Measurements from ENCODE around the gene FAM221A.

Gene FAM221A

GRCh38 chr7:23696916-23697441, 17.0 kb downstream of the FAM221A start:
- in situ Hi-C loops (cut with MboI; ENCODE audit: low pct_unique_long_range_greater_than_20kb, low sequenced_read_pairs, unreplicated experiment) = no loop called here
- TF ChIP-seq, protein P1, sequence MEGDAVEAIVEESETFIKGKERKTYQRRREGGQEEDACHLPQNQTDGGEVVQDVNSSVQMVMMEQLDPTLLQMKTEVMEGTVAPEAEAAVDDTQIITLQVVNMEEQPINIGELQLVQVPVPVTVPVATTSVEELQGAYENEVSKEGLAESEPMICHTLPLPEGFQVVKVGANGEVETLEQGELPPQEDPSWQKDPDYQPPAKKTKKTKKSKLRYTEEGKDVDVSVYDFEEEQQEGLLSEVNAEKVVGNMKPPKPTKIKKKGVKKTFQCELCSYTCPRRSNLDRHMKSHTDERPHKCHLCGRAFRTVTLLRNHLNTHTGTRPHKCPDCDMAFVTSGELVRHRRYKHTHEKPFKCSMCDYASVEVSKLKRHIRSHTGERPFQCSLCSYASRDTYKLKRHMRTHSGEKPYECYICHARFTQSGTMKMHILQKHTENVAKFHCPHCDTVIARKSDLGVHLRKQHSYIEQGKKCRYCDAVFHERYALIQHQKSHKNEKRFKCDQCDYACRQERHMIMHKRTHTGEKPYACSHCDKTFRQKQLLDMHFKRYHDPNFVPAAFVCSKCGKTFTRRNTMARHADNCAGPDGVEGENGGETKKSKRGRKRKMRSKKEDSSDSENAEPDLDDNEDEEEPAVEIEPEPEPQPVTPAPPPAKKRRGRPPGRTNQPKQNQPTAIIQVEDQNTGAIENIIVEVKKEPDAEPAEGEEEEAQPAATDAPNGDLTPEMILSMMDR (IDR thresholded peaks at IDR 0.05; ENCODE audit: extremely low read depth, insufficient read depth, missing control alignments) = peak; percentile 78
- peak; percentile 54 for DNase-seq (ENCODE audit: low spot score)

GRCh38 chr7:23698822-23699221, 18.8 kb downstream of the FAM221A start:
- TF ChIP-seq, protein P1 (IDR thresholded peaks at IDR 0.05; ENCODE audit: extremely low read depth, insufficient read depth, missing control alignments) = no peak
- in situ Hi-C loops (cut with MboI; ENCODE audit: low pct_unique_long_range_greater_than_20kb, low sequenced_read_pairs, unreplicated experiment) = no loop called here
- DNase-seq (ENCODE audit: low spot score) = no peak

DNA sequence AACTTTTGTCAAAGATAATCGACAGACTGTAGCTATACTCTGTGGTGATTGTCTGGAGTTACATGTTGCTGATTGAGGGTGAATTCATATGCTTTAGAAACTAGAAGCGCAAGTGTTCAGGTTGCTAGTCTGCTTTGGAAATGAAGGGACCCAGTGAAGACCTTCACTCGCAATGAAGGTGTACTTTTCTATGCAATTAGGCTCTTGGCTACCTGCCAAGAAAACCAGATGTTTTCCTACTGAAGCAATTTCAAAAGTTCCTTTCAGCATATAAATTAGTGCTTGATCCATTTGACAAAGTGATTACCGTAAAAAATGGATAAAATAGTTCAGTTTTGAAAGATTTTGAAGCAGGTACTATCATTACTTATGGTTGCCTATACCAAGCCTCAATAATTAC, 20.0 kb downstream of the FAM221A start:
- no peak for DNase-seq (ENCODE audit: low spot score)
- in situ Hi-C loops (cut with MboI; ENCODE audit: low pct_unique_long_range_greater_than_20kb, low sequenced_read_pairs, unreplicated experiment) = loop anchor here (25.0 kb wide), 1 partner anchor 438 kb away; no protein-coding TSS in a partner anchor

GRCh38 chr7:23709081-23709750, 29.2 kb downstream of the FAM221A start:
- in situ Hi-C loops (cut with MboI; ENCODE audit: low pct_unique_long_range_greater_than_20kb, low sequenced_read_pairs, unreplicated experiment) = loop anchor here (5.0 to 25.0 kb wide), 2 partner anchors 147 to 447 kb away; no protein-coding TSS in a partner anchor
- no peak for DNase-seq (ENCODE audit: low spot score)
- TF ChIP-seq, protein P1 (IDR thresholded peaks at IDR 0.05; ENCODE audit: extremely low read depth, insufficient read depth, missing control alignments) = no peak

More for the DNA sequence above, 20.0 kb downstream of the FAM221A start:
- TF ChIP-seq, protein P1 (IDR thresholded peaks at IDR 0.05; ENCODE audit: extremely low read depth, insufficient read depth, missing control alignments) = no peak

DNA sequence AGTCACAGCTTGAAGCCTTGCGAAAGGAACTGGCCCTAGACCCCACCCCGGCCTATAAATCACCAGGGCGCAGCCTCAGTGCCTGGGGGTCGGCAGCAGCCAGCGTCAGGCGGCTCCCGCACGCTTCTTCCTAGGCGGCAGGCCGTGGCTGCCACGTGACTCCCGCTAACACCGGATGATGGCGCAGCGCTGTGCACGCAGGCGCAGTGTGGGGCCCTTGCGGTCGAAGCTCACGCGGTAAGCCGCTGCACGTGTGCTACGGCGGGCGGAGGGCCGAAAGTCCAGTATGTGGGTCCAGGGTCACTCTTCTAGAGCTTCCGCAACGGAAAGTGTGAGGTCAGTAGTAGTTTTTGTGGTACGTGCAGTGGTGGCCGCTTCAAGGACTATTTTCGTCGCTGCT, 30.0 kb downstream of the FAM221A start, which contains the start of gene STK31:
TSS of gene STK31 (plus strand) at position 220 of the 400 bp plus-strand sequence. CDS start at position 287, 67 bp downstream.
- DNase-seq (ENCODE audit: low spot score) = no peak
- in situ Hi-C loops (cut with MboI; ENCODE audit: low pct_unique_long_range_greater_than_20kb, low sequenced_read_pairs, unreplicated experiment) = loop anchor here (5.0 to 25.0 kb wide), 2 partner anchors 148 to 448 kb away; no protein-coding TSS in a partner anchor
- TF ChIP-seq, protein P1 (IDR thresholded peaks at IDR 0.05; ENCODE audit: extremely low read depth, insufficient read depth, missing control alignments) = no peak

DNA sequence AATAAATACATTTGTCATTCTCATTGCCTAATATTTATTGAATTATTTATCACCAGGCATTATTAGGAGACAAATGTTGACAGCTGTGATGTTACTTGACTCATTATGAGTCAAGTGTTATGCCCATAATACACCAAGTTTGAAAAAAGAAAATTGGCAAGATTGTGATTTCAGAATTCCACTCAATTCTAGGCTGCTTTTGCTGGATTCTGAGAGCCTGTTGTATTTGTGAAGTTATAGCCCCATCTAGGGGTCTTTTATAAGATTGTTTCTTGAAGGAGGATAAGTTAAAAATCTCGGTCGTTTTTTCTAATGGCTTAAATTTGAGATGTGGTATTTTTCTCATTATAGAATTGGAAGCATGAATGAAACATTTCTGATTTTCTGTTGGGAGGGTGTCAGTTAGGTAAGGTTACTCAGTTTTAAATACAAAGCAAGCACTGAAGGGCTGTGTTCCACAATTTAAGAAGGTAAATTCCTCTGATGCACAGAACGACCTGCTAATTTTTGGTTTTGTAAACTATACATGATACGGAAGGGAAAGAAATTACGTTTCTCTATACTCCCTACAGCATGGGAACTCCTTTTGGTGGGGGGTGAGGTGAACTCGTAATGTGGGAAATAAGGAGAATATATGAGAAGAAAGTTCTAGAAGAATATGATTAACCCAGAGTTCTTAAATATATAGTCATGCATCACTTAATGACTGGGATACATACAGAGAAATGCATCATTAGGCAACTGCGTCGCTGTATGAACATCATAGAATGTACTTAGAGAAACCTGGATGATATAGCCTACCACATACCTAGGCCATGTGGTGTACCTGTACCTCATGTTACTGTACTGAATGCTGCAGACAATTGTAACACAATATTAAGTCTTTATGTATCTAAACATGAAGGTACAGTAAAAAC, 32.6 kb downstream of the FAM221A start:
- in situ Hi-C loops (cut with MboI; ENCODE audit: low pct_unique_long_range_greater_than_20kb, low sequenced_read_pairs, unreplicated experiment) = loop anchor here (25.0 kb wide), 1 partner anchor 450 kb away; no protein-coding TSS in a partner anchor
- TF ChIP-seq, protein P1 (IDR thresholded peaks at IDR 0.05; ENCODE audit: extremely low read depth, insufficient read depth, missing control alignments) = peak; percentile 37
- peak; percentile 71 for DNase-seq (ENCODE audit: low spot score)

Data from GM13977 (cell line).